Neural progenitor cell (in vitro differentiated cells): ENCODE data around the gene MS4A4A. TPM values are rescaled to one million over a fixed set of nuclear protein-coding genes. Genes with fewer than 3 reads are reported as not detected.

Experiments used
- DNase-seq: peaks from one replicate; pipeline ENCODE4 v3.0.0-alpha.2; 2016; ENCODE audit warnings: low spot score
- H2AFZ ChIP-seq: fragments of 200-600 bp; sonication (generic); replicated peaks from 2 replicates; pipeline ENCODE4 v1.6.1; 2016; ENCODE audit warnings: antibody characterized with exemption
- H3F3A ChIP-seq: fragments of 200-600 bp; sonication (generic); 2 replicates; pipeline ENCODE4 v1.6.1; 2016; ENCODE audit warnings: antibody characterized with exemption, low read depth
- H3K27ac ChIP-seq: fragments of 200-600 bp; sonication (generic); 2 replicates; pipeline ENCODE4 v1.5.1; 2016; ENCODE audit warnings: mild to moderate bottlenecking
- H3K27me3 ChIP-seq: fragments of 200-600 bp; sonication (generic); 2 replicates; pipeline ENCODE4 v1.6.1; 2016; ENCODE audit warnings: mild to moderate bottlenecking, moderate library complexity
- H3K36me3 ChIP-seq: fragments of 200-600 bp; sonication (generic); 2 replicates; pipeline ENCODE4 v1.5.1; 2016
- H3K4me1 ChIP-seq: fragments of 200-600 bp; sonication (generic); 2 replicates; pipeline ENCODE4 v1.6.1; 2016; ENCODE audit warnings: mixed run types
- H3K4me2 ChIP-seq: fragments of 200-600 bp; sonication (generic); 2 replicates; pipeline ENCODE4 v1.6.1; 2016
- H3K4me3 ChIP-seq: fragments of 200-600 bp; sonication (generic); 2 replicates; pipeline ENCODE4 v1.5.1; 2016
- H3K79me2 ChIP-seq: fragments of 200-600 bp; sonication (generic); 2 replicates; pipeline ENCODE4 v1.6.1; 2016; ENCODE audit warnings: low read depth
- H3K9ac ChIP-seq: fragments of 200-600 bp; sonication (generic); 2 replicates; pipeline ENCODE4 v1.6.1; 2016
- H3K9me3 ChIP-seq: fragments of 200-600 bp; sonication (generic); 2 replicates; pipeline ENCODE4 v1.5.1; 2016; ENCODE audit warnings: low read depth
- H4K20me1 ChIP-seq: fragments of 200-600 bp; sonication (generic); 2 replicates; pipeline ENCODE4 v1.6.1; 2016; ENCODE audit warnings: low read depth
- H3K27ac Mint-ChIP-seq: 3 replicates; pipeline ENCODE4 v1.8.0; 2021; ENCODE audit warnings: mixed read lengths
- H3K27me3 Mint-ChIP-seq: 2 replicates; pipeline ENCODE4 v1.8.0; 2022; ENCODE audit warnings: low read depth, mild to moderate bottlenecking, inconsistent platforms, moderate library complexity, mixed read lengths; ENCODE audit not compliant: insufficient read depth
- H3K36me3 Mint-ChIP-seq: 3 replicates; pipeline ENCODE4 v1.8.0; 2021; ENCODE audit warnings: mixed read lengths
- H3K4me1 Mint-ChIP-seq: 3 replicates; pipeline ENCODE4 v1.8.0; 2021; ENCODE audit warnings: mixed read lengths
- H3K4me3 Mint-ChIP-seq: 3 replicates; pipeline ENCODE4 v1.8.0; 2021; ENCODE audit warnings: mild to moderate bottlenecking, moderate library complexity, mixed read lengths
- H3K9me3 Mint-ChIP-seq: 3 replicates; pipeline ENCODE4 v1.8.0; 2020; ENCODE audit warnings: mixed read lengths
- EZH2 ChIP-seq: fragments of 200-600 bp; sonication (generic); IDR thresholded peaks from 2 replicates; pipeline ENCODE4 v1.6.1; 2017; ENCODE audit warnings: antibody characterized with exemption, mild to moderate bottlenecking, moderate library complexity
- EZH2phosphoT487 ChIP-seq: fragments of 200-600 bp; sonication (generic); IDR thresholded peaks from 2 replicates; pipeline ENCODE4 v1.6.1; 2017; ENCODE audit warnings: antibody characterized with exemption
- total RNA-seq: library from RNA; depleted of rRNA; stranded (reverse); fragments of >200 nt; gene quantifications from 2 replicates; pipeline ENCODE4 v1.2.3, GENCODE V29; 2015; ENCODE audit warnings: low replicate concordance
- TF ChIP-seq, protein P1 (sequence below): fragments of 200-600 bp; sonication (generic); IDR thresholded peaks from 2 replicates; pipeline ENCODE4 v1.5.1; 2017; ENCODE audit warnings: antibody characterized with exemption, mild to moderate bottlenecking

MS4A4A gene
- total RNA-seq, 1 donor from 2014 or later: not detected

DNA sequence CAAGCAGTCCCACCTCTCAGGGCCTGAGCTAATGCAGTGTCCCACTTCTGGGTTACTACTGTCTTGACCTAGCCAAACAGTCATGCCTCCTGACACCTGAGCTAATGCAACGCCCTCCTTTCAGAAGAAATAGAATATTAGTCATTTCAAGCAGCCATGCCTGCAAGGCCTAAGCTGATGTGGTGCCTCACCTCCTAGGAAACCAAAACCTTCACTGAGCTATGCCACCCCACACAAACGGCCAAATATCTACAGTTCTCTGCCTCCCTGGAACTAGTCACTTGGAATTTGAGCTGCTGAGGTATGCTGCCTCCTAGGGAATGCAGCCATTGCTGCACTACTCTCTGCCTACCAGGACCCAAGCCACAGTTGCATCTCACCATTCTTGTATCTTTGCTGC lies 38.3 kb downstream of the MS4A4A start:
- H3K9me3 ChIP-seq: peaks cover 7% of the 10 kb centered on the region

DNA sequence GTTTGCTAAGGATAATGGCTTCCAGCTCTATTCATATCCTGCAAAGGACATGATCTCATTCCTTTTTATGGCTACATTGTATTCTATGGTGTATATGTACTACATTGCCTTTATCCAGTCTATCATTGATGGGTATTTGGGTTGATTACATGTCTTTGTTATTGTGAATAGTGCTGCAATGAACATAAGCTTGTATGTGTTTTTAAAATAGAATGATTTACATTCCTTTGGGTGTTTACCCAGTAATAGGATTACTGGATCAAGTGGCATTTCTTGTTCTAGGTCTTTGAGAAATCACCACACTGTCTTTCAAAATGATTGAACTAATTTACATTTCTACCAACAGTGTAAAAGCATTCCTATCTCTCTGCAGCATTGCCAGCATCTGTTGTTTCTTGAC lies 40.6 kb downstream of the MS4A4A start:
- Histone ChIP-seq H3K9me3 (peaks cover 7% of the 10 kb centered on the region), H3F3A (no peaks in the 10 kb centered on the region), H3K4me3 (no peak overlapping the region), H3K4me2 (no peak overlapping the region), H3K79me2 (no peaks in the 10 kb centered on the region), H2AFZ (no peak overlapping the region), H3K4me1 (peaks cover 6% of the 10 kb centered on the region), H3K27ac (no peak overlapping the region), H3K36me3 (no peaks in the 10 kb centered on the region), H4K20me1 (no peaks in the 10 kb centered on the region), H3K9ac (no peak overlapping the region), H3K27me3 (no peaks in the 10 kb centered on the region)
- H3K27ac Mint-ChIP-seq: no peak overlapping the region
- TF ChIP-seq EZH2 (no peak), EZH2phosphoT487 (no peak)
- TF ChIP-seq, protein P1, sequence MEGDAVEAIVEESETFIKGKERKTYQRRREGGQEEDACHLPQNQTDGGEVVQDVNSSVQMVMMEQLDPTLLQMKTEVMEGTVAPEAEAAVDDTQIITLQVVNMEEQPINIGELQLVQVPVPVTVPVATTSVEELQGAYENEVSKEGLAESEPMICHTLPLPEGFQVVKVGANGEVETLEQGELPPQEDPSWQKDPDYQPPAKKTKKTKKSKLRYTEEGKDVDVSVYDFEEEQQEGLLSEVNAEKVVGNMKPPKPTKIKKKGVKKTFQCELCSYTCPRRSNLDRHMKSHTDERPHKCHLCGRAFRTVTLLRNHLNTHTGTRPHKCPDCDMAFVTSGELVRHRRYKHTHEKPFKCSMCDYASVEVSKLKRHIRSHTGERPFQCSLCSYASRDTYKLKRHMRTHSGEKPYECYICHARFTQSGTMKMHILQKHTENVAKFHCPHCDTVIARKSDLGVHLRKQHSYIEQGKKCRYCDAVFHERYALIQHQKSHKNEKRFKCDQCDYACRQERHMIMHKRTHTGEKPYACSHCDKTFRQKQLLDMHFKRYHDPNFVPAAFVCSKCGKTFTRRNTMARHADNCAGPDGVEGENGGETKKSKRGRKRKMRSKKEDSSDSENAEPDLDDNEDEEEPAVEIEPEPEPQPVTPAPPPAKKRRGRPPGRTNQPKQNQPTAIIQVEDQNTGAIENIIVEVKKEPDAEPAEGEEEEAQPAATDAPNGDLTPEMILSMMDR: no peak
- H3K4me1 Mint-ChIP-seq: no peaks in the 10 kb centered on the region
- H3K36me3 Mint-ChIP-seq: peaks cover 5% of the 10 kb centered on the region
- H3K9me3 Mint-ChIP-seq: peaks cover 39% of the 10 kb centered on the region
- H3K27me3 Mint-ChIP-seq: peaks cover 3% of the 10 kb centered on the region
- no peak overlapping the region for H3K4me3 Mint-ChIP-seq
- no peak for DNase-seq

More for the DNA sequence above, 38.3 kb downstream of the MS4A4A start:
- Histone ChIP-seq H2AFZ (no peak overlapping the region), H4K20me1 (no peaks in the 10 kb centered on the region), H3K4me1 (peaks cover 6% of the 10 kb centered on the region), H3K79me2 (no peaks in the 10 kb centered on the region), H3K27me3 (no peaks in the 10 kb centered on the region), H3K9ac (no peak overlapping the region), H3K4me2 (no peak overlapping the region), H3K27ac (no peak overlapping the region), H3F3A (no peaks in the 10 kb centered on the region), H3K4me3 (no peak overlapping the region), H3K36me3 (no peaks in the 10 kb centered on the region)
- peaks cover 12% of the 10 kb centered on the region for H3K4me1 Mint-ChIP-seq
- H3K9me3 Mint-ChIP-seq: peaks cover 39% of the 10 kb centered on the region
- no peak for DNase-seq
- peaks cover 5% of the 10 kb centered on the region for H3K27me3 Mint-ChIP-seq
- no peak overlapping the region for H3K4me3 Mint-ChIP-seq
- TF ChIP-seq EZH2: no peak
- TF ChIP-seq, protein P1: no peak
- TF ChIP-seq EZH2phosphoT487: no peak
- H3K27ac Mint-ChIP-seq: no peak overlapping the region
- peaks cover 5% of the 10 kb centered on the region for H3K36me3 Mint-ChIP-seq

DNA sequence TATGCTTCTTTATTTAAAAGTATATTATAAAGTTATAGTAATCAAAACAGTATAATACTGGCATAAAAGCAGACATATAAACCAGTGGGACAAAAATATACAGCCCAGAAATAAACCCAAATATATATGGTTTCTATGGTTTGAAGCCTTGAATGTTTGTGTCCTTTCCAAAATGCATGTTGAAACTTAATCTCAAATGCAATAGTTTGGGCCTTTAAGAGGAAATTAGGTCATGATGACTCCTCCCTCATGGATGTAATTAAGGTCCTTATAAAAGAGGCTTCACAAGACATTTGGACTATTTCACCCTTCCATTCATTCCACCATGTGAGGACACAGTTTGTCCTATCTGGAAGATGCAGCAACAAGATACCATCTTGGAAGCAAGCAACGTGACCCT lies 46.5 kb downstream of the MS4A4A start, which contains the start of gene MS4A6E:
Gene MS4A6E, plus strand, starts transcription at position 301 of the 400 bp plus-strand sequence. CDS start 7,641 bp downstream, outside the sequence.
- Histone ChIP-seq H3K9ac (no peak within 1 kb of the TSS), H3F3A (no peaks in the 10 kb centered on the region), H3K4me3 (no peak within 1 kb of the TSS), H3K4me2 (no peak within 1 kb of the TSS), H4K20me1 (no peaks in the 10 kb centered on the region), H3K79me2 (no peaks in the 10 kb centered on the region), H3K27ac (no peak within 1 kb of the TSS), H3K36me3 (no peaks in the 10 kb centered on the region), H2AFZ (no peak within 1 kb of the TSS), H3K4me1 (no peaks in the 10 kb centered on the region), H3K27me3 (no peaks in the 10 kb centered on the region), H3K9me3 (peaks cover 3% of the 10 kb centered on the region)
- H3K27me3 Mint-ChIP-seq: no peaks in the 10 kb centered on the region
- TF ChIP-seq EZH2phosphoT487: no peak
- no peak for TF ChIP-seq EZH2
- TF ChIP-seq, protein P1: no peak
- H3K36me3 Mint-ChIP-seq: peaks cover 2% of the 10 kb centered on the region
- H3K9me3 Mint-ChIP-seq: peaks cover 30% of the 10 kb centered on the region
- H3K4me3 Mint-ChIP-seq: no peak within 1 kb of the TSS
- DNase-seq: no peak
- H3K27ac Mint-ChIP-seq: no peak within 1 kb of the TSS
- H3K4me1 Mint-ChIP-seq: no peaks in the 10 kb centered on the region
